Uterus (tissue), 2 donors: ENCODE results near the gene SYNE1.
A peak's percentile ranks its signal among the peaks of the same experiment; 100 is the strongest.

Experiments
- POLR2A ChIP-seq, 2 donors: fragments of 450-650 bp; IDR thresholded peaks; one replicate each; pipeline ENCODE4 v1.6.1; 2016; ENCODE audit warnings: antibody characterized with exemption in 2 of 2, mild to moderate bottlenecking in 1 of 2, moderate library complexity in 1 of 2
- TF ChIP-seq, protein P1 (sequence below), 4 experiments: fragments of 200-600 bp in 2 of 4; fragments of 450-650 bp in 2 of 4; sonication (generic) in 2 of 4; IDR thresholded peaks; one replicate each; pipeline ENCODE4 v1.5.1; 2016 to 2019; ENCODE audit warnings: antibody characterized with exemption in 4 of 4, mild to moderate bottlenecking in 2 of 4, moderate library complexity in 1 of 4

DNA sequence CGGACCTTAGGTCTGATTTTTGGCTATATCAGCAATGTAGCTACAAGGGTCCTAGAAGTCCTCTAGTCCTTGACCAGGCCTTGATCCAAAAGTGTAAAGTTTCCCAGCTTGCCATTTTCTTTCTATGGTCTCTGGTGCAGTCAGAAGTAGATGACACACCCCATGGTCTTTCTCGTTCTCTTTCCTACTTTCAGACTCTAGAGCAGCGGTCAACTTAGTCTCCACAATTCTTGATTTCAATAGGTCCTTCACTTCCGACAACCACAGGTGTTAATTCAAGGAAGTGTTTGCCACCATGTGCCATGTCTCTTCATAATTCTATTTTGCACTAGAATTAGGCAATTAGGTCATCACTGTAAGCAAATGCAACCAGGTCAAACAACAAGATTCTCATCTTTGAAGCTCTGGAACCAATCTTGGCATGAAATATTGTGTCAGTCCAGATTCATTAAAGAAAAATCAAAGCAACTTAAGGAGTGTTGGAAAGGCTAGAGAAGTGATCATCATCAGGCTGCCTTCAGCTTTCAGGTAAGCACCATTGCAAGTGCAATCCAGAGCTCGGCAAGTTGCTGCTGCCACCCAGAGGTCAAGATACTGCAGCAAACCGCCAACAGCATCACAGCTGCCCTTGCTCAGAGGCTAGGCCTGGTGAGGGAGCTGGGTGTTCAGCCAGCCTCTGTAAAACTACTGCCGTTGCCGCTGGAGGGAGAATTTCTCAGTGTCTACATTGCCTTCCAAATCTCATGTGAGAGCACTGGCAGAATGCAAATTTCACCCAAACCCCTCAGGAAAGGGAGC, 5.6 kb upstream of the SYNE1 start:
- TF ChIP-seq, protein P1, sequence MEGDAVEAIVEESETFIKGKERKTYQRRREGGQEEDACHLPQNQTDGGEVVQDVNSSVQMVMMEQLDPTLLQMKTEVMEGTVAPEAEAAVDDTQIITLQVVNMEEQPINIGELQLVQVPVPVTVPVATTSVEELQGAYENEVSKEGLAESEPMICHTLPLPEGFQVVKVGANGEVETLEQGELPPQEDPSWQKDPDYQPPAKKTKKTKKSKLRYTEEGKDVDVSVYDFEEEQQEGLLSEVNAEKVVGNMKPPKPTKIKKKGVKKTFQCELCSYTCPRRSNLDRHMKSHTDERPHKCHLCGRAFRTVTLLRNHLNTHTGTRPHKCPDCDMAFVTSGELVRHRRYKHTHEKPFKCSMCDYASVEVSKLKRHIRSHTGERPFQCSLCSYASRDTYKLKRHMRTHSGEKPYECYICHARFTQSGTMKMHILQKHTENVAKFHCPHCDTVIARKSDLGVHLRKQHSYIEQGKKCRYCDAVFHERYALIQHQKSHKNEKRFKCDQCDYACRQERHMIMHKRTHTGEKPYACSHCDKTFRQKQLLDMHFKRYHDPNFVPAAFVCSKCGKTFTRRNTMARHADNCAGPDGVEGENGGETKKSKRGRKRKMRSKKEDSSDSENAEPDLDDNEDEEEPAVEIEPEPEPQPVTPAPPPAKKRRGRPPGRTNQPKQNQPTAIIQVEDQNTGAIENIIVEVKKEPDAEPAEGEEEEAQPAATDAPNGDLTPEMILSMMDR (IDR thresholded peaks at IDR 0.05), result peak; percentile 31 to 59 (median 50)
- TF ChIP-seq POLR2A (IDR thresholded peaks at IDR 0.05), result no peak
